ENCODE measurements around the gene ACVR1. TPM values are rescaled to one million over a fixed set of nuclear protein-coding genes. Genes with fewer than 3 reads are reported as not detected.

ACVR1 gene
- total and polyA plus RNA-seq, 2 of the 13 experiments (the other 11 are each of a cell fraction or from before 2014, with no cell fraction given): 2.3 to 5.4 TPM

- TF ChIP-seq IRF2 (CRISPR knock-in tag; IDR thresholded peaks at IDR 0.05) (peak; percentile 92), PLSCR1 (CRISPR knock-in tag; IDR thresholded peaks at IDR 0.05; ENCODE audit: borderline replicate concordance) (no peak), ETV5 (CRISPR knock-in tag; IDR thresholded peaks at IDR 0.05; ENCODE audit: borderline replicate concordance) (peak; percentile 85), ATF5 (CRISPR knock-in tag; IDR thresholded peaks at IDR 0.05; ENCODE audit: low read depth) (no peak), ZNF205 (CRISPR knock-in tag; IDR thresholded peaks at IDR 0.05) (peak; percentile 43; the same call in 1 of the 2 replicates), STAT5B (CRISPR knock-in tag; IDR thresholded peaks at IDR 0.05) (no peak), ZFP90 (CRISPR knock-in tag; IDR thresholded peaks at IDR 0.05; ENCODE audit: borderline replicate concordance) (no peak; the same call in 1 of the 2 replicates), SP2 (CRISPR knock-in tag; IDR thresholded peaks at IDR 0.05) (no peak), ZNF598 (CRISPR knock-in tag; IDR thresholded peaks at IDR 0.05; ENCODE audit: borderline replicate concordance) (peak; percentile 22; the same call in 1 of the 2 replicates), ZNF513 (CRISPR knock-in tag; conservative IDR thresholded peaks at IDR 0.05) (no peak), EP300 (IDR thresholded peaks at IDR 0.05; ENCODE audit: low read depth in 2 of 2, low read length in 2 of 2) (peak in 1 of 2 experiments; percentile 54; a peak in 1 of 4 replicates), EP300 (CRISPR knock-in tag; IDR thresholded peaks at IDR 0.05; ENCODE audit: borderline replicate concordance) (peak; percentile 42; the same call in 1 of the 2 replicates), ZBTB44 (CRISPR knock-in tag; IDR thresholded peaks at IDR 0.05) (no peak), NCOR1 (IDR thresholded peaks at IDR 0.05; ENCODE audit: borderline replicate concordance, low read length) (peak; percentile 63; the same call in 1 of the 2 replicates), TARDBP (CRISPR knock-in tag; IDR thresholded peaks at IDR 0.05) (peak; percentile 74), NFKBIZ (CRISPR knock-in tag; IDR thresholded peaks at IDR 0.05) (peak; percentile 35; the same call in 1 of the 2 replicates), ZNF558 (CRISPR knock-in tag; IDR thresholded peaks at IDR 0.05; ENCODE audit: borderline replicate concordance) (no peak), TBL1XR1 (IDR thresholded peaks at IDR 0.05; ENCODE audit: borderline replicate concordance, low read length, partially characterized antibody) (no peak), ZC3H13 (CRISPR knock-in tag; IDR thresholded peaks at IDR 0.05) (no peak), CSRNP1 (CRISPR knock-in tag; IDR thresholded peaks at IDR 0.05) (no peak), TCF12 (IDR thresholded peaks at IDR 0.05) (no peak), TCF12 (CRISPR knock-in tag; IDR thresholded peaks at IDR 0.05) (no peak), JDP2 (CRISPR knock-in tag; IDR thresholded peaks at IDR 0.05; ENCODE audit: borderline replicate concordance) (no peak)
Observed at GRCh38 chr2:157840568-157841156, 35.5 kb downstream of the ACVR1 start (continued).
